Astrocyte (in vitro differentiated cells and primary cell): Measurements from ENCODE around the gene TBX6. TPM values are rescaled to one million over a fixed set of nuclear protein-coding genes. Genes with fewer than 3 reads are reported as not detected.

ENCODE experiments used
- DNase-seq: peaks from one replicate; pipeline ENCODE4 v3.0.0-alpha.2; 2010; ENCODE audit warnings: low read depth
- FAIRE-seq: peaks from 2 replicates; lab custom pipeline; 2011; peaks lifted over from hg19 to GRCh38; lab: Jason Lieb, UNC
- H2AFZ ChIP-seq: 2 replicates; pipeline ENCODE4 v1.6.0; 2012; ENCODE audit warnings: low read depth, low read length, inconsistent platforms
- H3K27ac ChIP-seq: 2 replicates; pipeline ENCODE4 v1.5.1; 2011; ENCODE audit warnings: low read depth, low read length, inconsistent platforms
- H3K27me3 ChIP-seq: 2 replicates; pipeline ENCODE4 v1.6.0; 2011; ENCODE audit warnings: low read length, inconsistent platforms; ENCODE audit not compliant: insufficient read depth
- H3K36me3 ChIP-seq: 2 replicates; pipeline ENCODE4 v1.5.1; 2011; ENCODE audit warnings: low read length, inconsistent platforms; ENCODE audit not compliant: insufficient read depth
- H3K4me1 ChIP-seq: 2 replicates; pipeline ENCODE4 v1.5.1; 2011; ENCODE audit warnings: low read length, inconsistent platforms; ENCODE audit not compliant: insufficient read depth
- H3K4me2 ChIP-seq: 2 replicates; pipeline ENCODE4 v1.6.0; 2012; ENCODE audit warnings: low read length, inconsistent platforms
- H3K4me3 ChIP-seq: 2 replicates; pipeline ENCODE4 v1.5.1; 2011; ENCODE audit warnings: low read depth, mild to moderate bottlenecking, low read length, inconsistent platforms; ENCODE audit not compliant: insufficient read depth
- H3K79me2 ChIP-seq: 2 replicates; pipeline ENCODE4 v1.6.0; 2012; ENCODE audit warnings: mild to moderate bottlenecking, low read length, inconsistent platforms; ENCODE audit not compliant: insufficient read depth
- H3K9ac ChIP-seq: 2 replicates; pipeline ENCODE4 v1.6.0; 2012; ENCODE audit warnings: mild to moderate bottlenecking, low read length, inconsistent platforms
- H3K9me3 ChIP-seq: 2 replicates; pipeline ENCODE4 v1.5.1; 2012; ENCODE audit warnings: low read depth, mild to moderate bottlenecking, low read length, inconsistent platforms; ENCODE audit not compliant: insufficient read depth
- H4K20me1 ChIP-seq: 2 replicates; pipeline ENCODE4 v1.6.0; 2012; ENCODE audit warnings: low read length, inconsistent platforms; ENCODE audit not compliant: insufficient read depth
- H3K27ac Mint-ChIP-seq: one replicate; pipeline ENCODE4 v1.8.0; 2021; ENCODE audit warnings: mild to moderate bottlenecking, mixed read lengths; ENCODE audit not compliant: unreplicated experiment
- H3K27me3 Mint-ChIP-seq: one replicate; pipeline ENCODE4 v1.8.0; 2021; ENCODE audit warnings: low read depth, mixed read lengths; ENCODE audit not compliant: unreplicated experiment
- H3K36me3 Mint-ChIP-seq: one replicate; pipeline ENCODE4 v1.8.0; 2021; ENCODE audit warnings: low read depth, mixed read lengths; ENCODE audit not compliant: unreplicated experiment
- H3K4me1 Mint-ChIP-seq: one replicate; pipeline ENCODE4 v1.8.0; 2021; ENCODE audit warnings: low read depth, mixed read lengths; ENCODE audit not compliant: unreplicated experiment
- H3K4me3 Mint-ChIP-seq: one replicate; pipeline ENCODE4 v1.8.0; 2021; ENCODE audit warnings: mild to moderate bottlenecking, moderate library complexity, mixed read lengths; ENCODE audit not compliant: unreplicated experiment
- H3K9me3 Mint-ChIP-seq: one replicate; pipeline ENCODE4 v1.8.0; 2021; ENCODE audit warnings: mild to moderate bottlenecking, mixed read lengths; ENCODE audit not compliant: unreplicated experiment
- CTCF ChIP-seq: IDR thresholded peaks from 2 replicates; pipeline ENCODE4 v1.5.1; 2011; ENCODE audit warnings: low read depth, mild to moderate bottlenecking, inconsistent platforms, low read length, moderate library complexity; ENCODE audit not compliant: insufficient read depth
- EZH2 ChIP-seq: IDR thresholded peaks from 2 replicates; pipeline ENCODE4 v1.6.1; 2012; ENCODE audit warnings: mild to moderate bottlenecking, low read length, inconsistent platforms; ENCODE audit not compliant: insufficient read depth
- total RNA-seq: library from RNA; stranded (reverse); gene quantifications from 2 replicates; pipeline ENCODE4 v1.2.1, GENCODE V29; 2021

The TBX6 gene
- total RNA-seq, 1 donor from 2014 or later = 0.27 TPM

DNA sequence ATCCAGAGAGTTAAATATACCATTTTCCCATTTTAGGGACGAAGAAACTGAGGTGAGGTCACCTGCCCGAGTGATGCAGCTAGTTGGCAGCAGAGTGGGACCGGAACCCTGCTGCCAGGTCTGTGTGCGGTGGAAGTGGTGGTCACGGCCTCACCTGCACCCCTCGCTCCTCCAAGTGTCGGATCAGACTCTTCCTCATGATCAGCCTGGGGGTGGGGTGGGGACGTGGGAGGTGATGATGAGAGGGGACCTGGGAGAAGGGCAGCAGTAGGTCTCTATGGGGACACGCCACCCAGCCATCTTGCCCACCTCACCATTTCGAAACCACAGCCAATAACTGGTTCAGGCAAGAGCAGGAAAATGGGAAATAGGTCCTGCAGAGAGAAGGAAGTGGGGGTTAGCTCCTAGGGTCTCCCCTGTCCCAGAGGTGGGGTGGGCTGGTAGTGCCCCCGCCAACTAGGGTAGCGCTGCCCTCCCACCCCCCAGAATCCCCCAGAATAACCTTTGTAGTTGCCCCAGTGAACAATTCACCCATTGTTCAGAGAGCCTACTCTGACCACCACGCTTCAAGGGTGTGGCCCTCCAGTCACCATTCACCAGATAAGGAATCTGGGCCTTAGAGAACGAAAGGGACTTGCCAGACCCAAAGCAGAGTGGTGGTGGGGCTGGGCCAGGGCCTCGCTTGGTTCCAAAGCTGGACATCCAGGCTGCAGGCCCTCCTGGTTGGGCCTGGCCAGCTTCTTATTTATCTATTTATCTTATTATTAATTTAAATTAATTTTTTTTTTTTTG lies 16.5 kb upstream of the TBX6 start:
- Histone ChIP-seq H3K27ac (no peak overlapping the region), H4K20me1 (no peaks in the 10 kb centered on the region), H3K4me2 (no peak overlapping the region), H3K4me3 (no peak overlapping the region), H2AFZ (no peak overlapping the region), H3K27me3 (no peaks in the 10 kb centered on the region), H3K36me3 (no peaks in the 10 kb centered on the region), H3K9ac (no peak overlapping the region), H3K79me2 (no peaks in the 10 kb centered on the region), H3K4me1 (no peaks in the 10 kb centered on the region), H3K9me3 (no peaks in the 10 kb centered on the region)
- peaks cover 6% of the 10 kb centered on the region for H3K4me1 Mint-ChIP-seq
- TF ChIP-seq CTCF = no peak
- TF ChIP-seq EZH2 = no peak
- no peak overlapping the region for H3K27ac Mint-ChIP-seq
- H3K4me3 Mint-ChIP-seq = no peak overlapping the region
- no peak for FAIRE-seq
- no peak for DNase-seq
- H3K9me3 Mint-ChIP-seq = no peaks in the 10 kb centered on the region
- peaks cover 4% of the 10 kb centered on the region for H3K27me3 Mint-ChIP-seq
- peaks cover 21% of the 10 kb centered on the region for H3K36me3 Mint-ChIP-seq

DNA sequence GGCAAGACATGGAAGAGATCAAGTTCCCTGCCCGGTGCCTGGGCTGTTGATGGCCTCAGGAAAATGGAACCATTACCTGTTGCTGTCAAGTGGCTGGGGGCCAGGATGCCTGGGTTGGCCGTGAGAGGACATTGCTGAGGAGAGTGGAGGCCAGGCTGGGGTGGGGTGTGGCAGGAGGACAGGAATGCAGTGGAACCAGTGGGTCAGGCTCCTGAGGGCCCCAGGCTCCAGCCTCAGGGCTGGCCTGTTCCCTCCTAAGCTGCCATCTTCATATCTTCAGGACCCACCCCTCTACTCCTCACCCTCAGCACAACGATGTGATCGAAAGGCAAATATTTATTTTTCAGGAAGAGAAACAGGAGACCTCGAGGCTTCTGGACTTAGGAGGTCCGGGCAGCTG lies 12.8 kb upstream of the TBX6 start:
- no peaks in the 10 kb centered on the region for H4K20me1 ChIP-seq
- Mint-ChIP-seq H3K9me3 (peaks cover 1% of the 10 kb centered on the region), H3K27me3 (peaks cover 4% of the 10 kb centered on the region), H3K36me3 (peaks cover 23% of the 10 kb centered on the region), H3K27ac (no peak overlapping the region), H3K4me1 (no peaks in the 10 kb centered on the region), H3K4me3 (no peak overlapping the region)
- no peaks in the 10 kb centered on the region for H3K79me2 ChIP-seq
- DNase-seq (no peak), FAIRE-seq (no peak)
- no peaks in the 10 kb centered on the region for H3K36me3 ChIP-seq
- no peak overlapping the region for H3K4me3 ChIP-seq
- no peaks in the 10 kb centered on the region for H3K27me3 ChIP-seq
- H3K9ac ChIP-seq = no peak overlapping the region
- no peak overlapping the region for H3K4me2 ChIP-seq
- TF ChIP-seq CTCF (no peak), EZH2 (no peak)
- H2AFZ ChIP-seq = no peak overlapping the region
- no peaks in the 10 kb centered on the region for H3K9me3 ChIP-seq
- no peak overlapping the region for H3K27ac ChIP-seq
- H3K4me1 ChIP-seq = no peaks in the 10 kb centered on the region

DNA sequence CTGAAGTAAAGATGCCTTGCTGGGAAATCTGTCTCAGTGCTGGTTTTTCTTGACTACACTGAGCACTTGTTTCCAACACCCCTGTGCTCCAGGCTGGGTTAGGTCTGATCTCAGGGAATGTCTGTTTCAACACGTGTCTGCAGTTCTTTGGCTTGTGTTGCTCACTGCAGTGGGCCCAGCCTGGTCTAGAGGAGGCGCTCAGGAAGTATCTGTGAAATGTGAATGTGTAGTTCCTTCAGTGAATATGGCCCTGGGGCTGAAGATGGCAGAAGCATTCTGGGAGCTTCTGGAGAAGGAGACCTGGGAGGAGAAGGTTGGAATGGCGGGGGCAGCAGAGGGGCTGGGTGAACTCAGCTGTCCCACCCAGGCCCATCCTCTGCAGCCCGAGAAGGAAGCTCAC lies 12.4 kb upstream of the TBX6 start:
- no peak overlapping the region for H3K27ac Mint-ChIP-seq
- no peak overlapping the region for H3K4me3 ChIP-seq
- H3K4me1 ChIP-seq = no peaks in the 10 kb centered on the region
- H3K27me3 Mint-ChIP-seq = peaks cover 4% of the 10 kb centered on the region
- no peak overlapping the region for H3K4me2 ChIP-seq
- no peaks in the 10 kb centered on the region for H3K4me1 Mint-ChIP-seq
- no peak for TF ChIP-seq CTCF
- no peak for TF ChIP-seq EZH2
- no peak for FAIRE-seq
- H3K36me3 ChIP-seq = no peaks in the 10 kb centered on the region
- H4K20me1 ChIP-seq = no peaks in the 10 kb centered on the region
- no peaks in the 10 kb centered on the region for H3K79me2 ChIP-seq
- H2AFZ ChIP-seq = no peak overlapping the region
- H3K27ac ChIP-seq = no peak overlapping the region
- H3K9me3 Mint-ChIP-seq = peaks cover 1% of the 10 kb centered on the region
- H3K4me3 Mint-ChIP-seq = no peak overlapping the region
- peaks cover 23% of the 10 kb centered on the region for H3K36me3 Mint-ChIP-seq
- no peak overlapping the region for H3K9ac ChIP-seq
- H3K9me3 ChIP-seq = no peaks in the 10 kb centered on the region
- DNase-seq = no peak
- H3K27me3 ChIP-seq = no peaks in the 10 kb centered on the region
